Measurements from ENCODE around the gene SLFN11.
A peak's percentile ranks its signal among the peaks of the same experiment; 100 is the strongest.
"Not testable (repeated sequence)": the region's sequence is repeated elsewhere in the genome, so short reads cannot be mapped to it uniquely, and the experiment has no call there.

Gene SLFN11

DNA sequence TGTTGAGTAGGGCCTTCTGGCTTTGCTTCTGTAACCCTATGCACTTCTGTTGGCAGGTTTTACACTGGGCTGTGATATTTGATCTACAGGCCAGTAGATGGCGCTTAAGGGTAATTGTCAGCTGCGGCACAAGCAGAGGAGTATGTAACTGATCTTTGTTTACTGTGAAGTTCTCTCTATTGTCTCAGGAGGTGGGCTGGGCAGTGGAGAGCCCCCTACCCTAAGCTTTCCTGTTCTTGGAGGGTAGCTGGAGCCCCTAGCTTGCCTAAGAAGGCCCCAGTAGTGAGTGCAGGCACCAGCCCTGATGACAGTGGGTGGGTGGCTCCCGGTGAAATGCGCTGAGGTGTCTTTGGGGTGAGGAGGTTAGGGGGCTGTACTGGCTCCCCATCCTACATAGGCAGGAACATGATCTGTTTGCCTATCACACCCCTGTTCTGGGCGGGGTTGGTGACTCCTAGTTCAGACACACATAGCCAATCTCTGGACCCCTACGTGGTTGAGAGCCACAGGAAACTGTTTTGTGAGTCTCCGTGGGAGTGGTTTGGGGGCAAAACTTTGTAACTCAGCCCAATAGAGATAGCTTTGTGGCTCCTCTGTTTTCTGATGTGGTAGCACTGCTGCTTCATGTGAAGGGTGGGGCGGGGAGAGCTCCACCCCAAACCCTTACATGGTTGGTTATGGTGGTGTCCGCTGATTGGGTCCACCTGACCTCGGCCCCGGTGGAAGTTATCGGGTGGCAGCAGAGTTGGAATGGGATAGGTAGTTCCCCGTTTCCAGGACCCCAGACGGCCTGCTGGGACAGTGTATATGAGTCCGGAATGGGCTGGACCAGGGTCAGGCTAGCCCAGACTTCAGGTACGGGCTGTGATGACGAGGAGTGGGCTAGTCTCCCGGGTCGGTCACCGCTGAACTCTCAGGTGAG, 60.4 kb downstream of the SLFN11 start:
- Histone ChIP-seq H3K9ac (peak overlapping the region; percentile 49), H4K20me1 (no peaks in the 10 kb centered on the region), H3K36me3 (no peaks in the 10 kb centered on the region), H3K4me2 (peak overlapping the region; percentile 87), H3K4me3 (peak overlapping the region; percentile 61), H3K27ac (peak overlapping the region; percentile 54), H3K27me3 (no peaks in the 10 kb centered on the region), H3K4me1 (peaks cover 24% of the 10 kb centered on the region), H3K9me3 (peaks cover 13% of the 10 kb centered on the region)
- TF ChIP-seq Cebpa-rat (IDR thresholded peaks at IDR 0.05): no peak

DNA sequence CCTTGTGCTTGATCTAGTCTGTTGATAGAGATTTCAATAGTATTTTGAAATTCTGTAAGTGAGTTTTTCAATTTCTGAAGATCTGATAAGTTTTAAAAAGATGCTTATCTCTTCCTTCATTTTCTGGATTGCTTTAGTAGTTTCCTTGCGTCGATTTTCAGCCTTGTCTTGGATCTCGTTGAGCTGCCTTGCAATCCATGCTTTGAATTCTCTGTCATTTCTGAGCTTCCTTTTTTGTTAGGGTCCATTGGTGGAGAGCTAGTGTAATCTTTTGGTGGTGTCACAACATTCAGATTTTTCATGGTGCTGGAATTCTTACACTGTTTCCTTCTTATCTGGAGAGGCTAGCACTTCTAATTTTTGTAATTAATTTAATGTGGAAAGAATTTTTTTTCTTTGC, 61.1 kb downstream of the SLFN11 start:
- Histone ChIP-seq H4K20me1 (no peaks in the 10 kb centered on the region), H3K27me3 (no peaks in the 10 kb centered on the region), H3K4me2 (no peak overlapping the region), H3K27ac (no peak overlapping the region), H3K4me1 (peaks cover 24% of the 10 kb centered on the region), H3K9ac (no peak overlapping the region), H3K36me3 (no peaks in the 10 kb centered on the region), H3K4me3 (no peak overlapping the region), H3K9me3 (peaks cover 13% of the 10 kb centered on the region)
- TF ChIP-seq Cebpa-rat (IDR thresholded peaks at IDR 0.05): no peak

DNA sequence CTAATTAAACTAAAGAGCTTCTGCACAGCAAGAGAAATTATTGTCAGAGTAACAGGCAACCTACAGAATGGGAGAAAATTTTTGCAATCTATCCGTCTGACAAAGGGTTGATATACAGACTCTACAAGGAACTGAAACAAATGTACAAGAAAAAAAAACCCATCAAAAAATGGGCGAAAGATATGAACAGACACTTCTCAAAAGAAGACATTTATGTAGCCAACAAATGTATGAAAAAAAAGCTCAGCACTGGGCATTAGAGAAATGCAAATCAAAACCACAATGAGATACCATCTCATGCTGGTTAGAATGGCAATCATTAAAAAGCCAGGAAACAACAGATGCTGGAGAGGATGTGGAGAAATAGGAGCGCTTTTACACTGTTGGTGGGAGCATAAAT, 64.1 kb downstream of the SLFN11 start:
- not testable (repeated sequence) for H3K9ac ChIP-seq, H3K4me3 ChIP-seq, H3K4me2 ChIP-seq, H3K27ac ChIP-seq, H3K36me3 ChIP-seq, H4K20me1 ChIP-seq, H3K27me3 ChIP-seq
- H3K4me1 ChIP-seq: peaks cover 17% of the 10 kb centered on the region
- H3K9me3 ChIP-seq: peaks cover 24% of the 10 kb centered on the region

Measured in BLaER1 (cell line).